Ishikawa (cell line): Measurements from ENCODE around the gene TTC34.

Source experiments
- CEBPB ChIP-seq: IDR thresholded peaks from 2 replicates; pipeline ENCODE4 v1.6.1; 2012
- CREB1 ChIP-seq: IDR thresholded peaks from 2 replicates; pipeline ENCODE4 v1.6.1; 2012; ENCODE audit warnings: low read depth
- EGR1 ChIP-seq: IDR thresholded peaks from 2 replicates; pipeline ENCODE4 v1.6.1; 2012
- EP300 ChIP-seq: IDR thresholded peaks from 2 replicates; pipeline ENCODE4 v1.6.1; 2012; ENCODE audit warnings: borderline replicate concordance
- FOXM1 ChIP-seq: IDR thresholded peaks from 2 replicates; pipeline ENCODE4 v1.6.1; 2012; ENCODE audit warnings: low read depth, borderline replicate concordance
- NFIC ChIP-seq: IDR thresholded peaks from 2 replicates; pipeline ENCODE4 v1.6.1; 2012
- RAD21 ChIP-seq: IDR thresholded peaks from 2 replicates; pipeline ENCODE4 v1.6.1; 2012; ENCODE audit warnings: low read depth
- TAF1 ChIP-seq: IDR thresholded peaks from 2 replicates; pipeline ENCODE4 v1.6.1; 2012; ENCODE audit warnings: low read depth, mild to moderate bottlenecking
- TCF12 ChIP-seq: IDR thresholded peaks from 2 replicates; pipeline ENCODE4 v1.6.1; 2012; ENCODE audit warnings: low read depth
- TEAD4 ChIP-seq: IDR thresholded peaks from 2 replicates; pipeline ENCODE4 v1.6.1; 2012
- YY1 ChIP-seq: IDR thresholded peaks from 2 replicates; pipeline ENCODE4 v1.6.1; 2012; ENCODE audit warnings: low read depth
- ZBTB7A ChIP-seq: IDR thresholded peaks from 2 replicates; pipeline ENCODE4 v1.6.1; 2012; ENCODE audit warnings: low read depth
- TF ChIP-seq, protein P1 (sequence below): IDR thresholded peaks from 2 replicates; pipeline ENCODE4 v1.6.1; 2012
- TF ChIP-seq, protein P2 (sequence below): IDR thresholded peaks from 2 replicates; pipeline ENCODE4 v1.6.1; 2012
- TF ChIP-seq, protein P3 (sequence below): IDR thresholded peaks from 2 replicates; pipeline ENCODE4 v1.6.1; 2012; ENCODE audit warnings: low read depth, mild to moderate bottlenecking

TTC34 gene

DNA sequence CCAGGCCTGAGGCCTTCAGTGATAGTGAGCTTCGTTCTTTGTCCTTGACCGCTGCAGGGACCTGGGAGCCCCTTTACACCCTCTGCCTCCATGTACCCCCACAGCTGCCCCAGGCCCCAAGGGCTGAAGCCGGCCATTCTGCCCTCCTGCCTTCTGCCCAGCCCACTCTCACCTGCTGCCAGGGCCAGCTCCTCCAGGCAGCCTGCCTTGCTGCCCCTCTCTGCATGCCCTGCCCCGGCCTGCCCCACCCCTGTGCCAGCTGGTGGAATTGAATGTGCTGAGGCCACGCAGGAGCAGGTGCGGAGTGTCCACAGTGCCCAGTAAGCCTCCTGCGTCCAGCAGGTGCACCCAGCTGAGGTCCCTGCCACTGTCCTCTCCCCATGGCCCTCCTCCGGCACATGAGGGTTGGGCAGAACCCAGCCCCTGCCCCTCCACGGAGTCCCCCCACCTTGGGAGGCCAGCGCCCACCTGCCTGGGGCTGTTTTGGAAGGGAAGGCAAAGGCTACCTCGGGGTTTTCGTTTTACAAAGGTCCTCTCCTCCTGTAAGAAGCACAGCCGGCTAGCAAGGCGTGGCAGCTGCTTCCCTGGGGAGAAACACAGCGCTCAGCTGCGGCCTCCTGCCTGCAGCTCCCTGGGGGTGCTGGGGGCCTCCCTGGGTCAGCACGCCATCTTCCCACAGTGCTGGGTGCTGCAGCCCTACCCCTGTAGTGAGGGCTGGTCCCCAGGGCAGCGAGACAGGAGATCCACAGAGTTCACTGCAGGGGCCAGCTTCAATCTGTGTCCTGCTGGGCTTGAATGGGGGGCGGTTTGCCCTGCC, 189.7 kb downstream of the TTC34 start:
- TF ChIP-seq TCF12 (0 out of 2 replicates have a peak, but pooled peaks have one; percentile 23), RAD21 (no peak)
- TF ChIP-seq, protein P1, sequence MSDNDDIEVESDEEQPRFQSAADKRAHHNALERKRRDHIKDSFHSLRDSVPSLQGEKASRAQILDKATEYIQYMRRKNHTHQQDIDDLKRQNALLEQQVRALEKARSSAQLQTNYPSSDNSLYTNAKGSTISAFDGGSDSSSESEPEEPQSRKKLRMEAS, result no peak

DNA sequence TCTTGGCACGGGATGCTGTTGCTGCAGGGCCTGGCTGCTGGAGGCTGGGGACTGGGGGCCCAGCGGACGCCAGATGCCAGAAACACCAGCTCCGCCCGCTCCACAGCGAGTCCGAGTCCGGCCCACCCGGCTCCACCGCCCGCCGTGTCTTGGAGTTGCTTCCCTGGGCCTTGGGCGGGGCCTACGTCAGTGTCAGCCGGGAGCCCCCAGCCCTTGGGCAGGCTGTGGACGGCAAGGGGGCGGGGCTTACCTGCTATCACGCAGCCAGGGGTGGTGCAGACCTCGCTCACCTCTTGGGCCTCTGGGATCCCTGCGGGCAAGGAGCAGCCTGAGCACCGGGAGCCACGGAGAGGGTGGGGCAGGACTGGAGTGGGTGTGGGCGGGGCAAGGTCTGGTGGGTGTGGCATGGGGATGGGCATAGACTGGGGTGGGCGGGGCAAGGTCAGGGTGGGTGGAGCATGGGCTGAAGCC, 190.4 kb downstream of the TTC34 start:
- TF ChIP-seq, protein P1, result 0 out of 2 replicates have a peak, but pooled peaks have one; percentile 27
- TF ChIP-seq RAD21, result 0 out of 2 replicates have a peak, but pooled peaks have one; percentile 2
- TF ChIP-seq, protein P2, sequence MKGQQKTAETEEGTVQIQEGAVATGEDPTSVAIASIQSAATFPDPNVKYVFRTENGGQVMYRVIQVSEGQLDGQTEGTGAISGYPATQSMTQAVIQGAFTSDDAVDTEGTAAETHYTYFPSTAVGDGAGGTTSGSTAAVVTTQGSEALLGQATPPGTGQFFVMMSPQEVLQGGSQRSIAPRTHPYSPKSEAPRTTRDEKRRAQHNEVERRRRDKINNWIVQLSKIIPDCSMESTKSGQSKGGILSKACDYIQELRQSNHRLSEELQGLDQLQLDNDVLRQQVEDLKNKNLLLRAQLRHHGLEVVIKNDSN, result no peak

DNA sequence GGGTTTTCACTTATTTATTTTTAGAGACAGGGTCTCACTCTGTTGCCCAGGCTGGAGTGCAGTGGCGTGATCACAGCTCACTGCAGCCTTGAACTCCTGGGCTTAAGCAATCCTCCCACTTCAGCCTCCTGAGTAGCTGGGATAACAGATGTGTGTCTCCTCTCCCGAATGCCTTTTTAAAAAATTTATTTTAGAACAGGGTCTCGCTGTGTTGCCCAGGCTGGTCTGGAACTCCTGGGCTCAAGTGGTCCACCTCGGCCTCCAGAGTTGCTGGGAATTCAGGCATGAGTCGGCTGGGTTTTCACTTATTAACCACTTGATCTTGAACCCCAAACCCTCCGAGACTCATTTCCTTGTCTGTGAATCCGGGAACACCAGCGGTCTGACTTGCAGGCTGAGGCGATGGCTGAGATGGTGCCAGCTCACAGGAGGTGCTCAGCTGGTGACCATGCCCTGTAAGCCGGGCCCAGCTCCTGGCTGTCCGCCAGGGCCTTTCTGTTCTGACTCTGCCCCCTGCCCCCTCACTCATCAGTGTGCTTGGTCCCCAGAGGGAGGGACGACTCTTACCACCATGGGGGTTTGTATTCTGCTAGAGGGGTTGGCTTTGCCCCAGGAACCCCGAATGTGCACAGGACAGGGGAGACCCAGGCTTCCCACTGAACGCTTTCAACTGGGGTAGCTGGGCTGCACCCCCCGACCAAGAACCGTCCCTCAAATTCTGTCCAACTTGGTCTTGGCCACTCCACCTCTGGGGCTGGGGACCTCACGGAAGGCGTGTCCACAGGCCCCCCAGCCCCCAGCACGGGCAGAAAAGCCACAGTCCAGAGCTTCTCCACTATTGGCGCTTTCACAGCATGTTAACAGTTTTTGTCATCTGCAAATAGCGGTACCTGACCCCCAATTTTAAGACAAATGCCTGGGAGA, 191.2 kb downstream of the TTC34 start:
- TF ChIP-seq TAF1 (no peak), CREB1 (no peak), ZBTB7A (peak; percentile 43; the same call in 1 of the 2 replicates), FOXM1 (no peak), CEBPB (no peak), NFIC (peak; percentile 42; the same call in 1 of the 2 replicates)
- TF ChIP-seq, protein P2, result no peak
- TF ChIP-seq, protein P1, result no peak
- TF ChIP-seq, protein P3, sequence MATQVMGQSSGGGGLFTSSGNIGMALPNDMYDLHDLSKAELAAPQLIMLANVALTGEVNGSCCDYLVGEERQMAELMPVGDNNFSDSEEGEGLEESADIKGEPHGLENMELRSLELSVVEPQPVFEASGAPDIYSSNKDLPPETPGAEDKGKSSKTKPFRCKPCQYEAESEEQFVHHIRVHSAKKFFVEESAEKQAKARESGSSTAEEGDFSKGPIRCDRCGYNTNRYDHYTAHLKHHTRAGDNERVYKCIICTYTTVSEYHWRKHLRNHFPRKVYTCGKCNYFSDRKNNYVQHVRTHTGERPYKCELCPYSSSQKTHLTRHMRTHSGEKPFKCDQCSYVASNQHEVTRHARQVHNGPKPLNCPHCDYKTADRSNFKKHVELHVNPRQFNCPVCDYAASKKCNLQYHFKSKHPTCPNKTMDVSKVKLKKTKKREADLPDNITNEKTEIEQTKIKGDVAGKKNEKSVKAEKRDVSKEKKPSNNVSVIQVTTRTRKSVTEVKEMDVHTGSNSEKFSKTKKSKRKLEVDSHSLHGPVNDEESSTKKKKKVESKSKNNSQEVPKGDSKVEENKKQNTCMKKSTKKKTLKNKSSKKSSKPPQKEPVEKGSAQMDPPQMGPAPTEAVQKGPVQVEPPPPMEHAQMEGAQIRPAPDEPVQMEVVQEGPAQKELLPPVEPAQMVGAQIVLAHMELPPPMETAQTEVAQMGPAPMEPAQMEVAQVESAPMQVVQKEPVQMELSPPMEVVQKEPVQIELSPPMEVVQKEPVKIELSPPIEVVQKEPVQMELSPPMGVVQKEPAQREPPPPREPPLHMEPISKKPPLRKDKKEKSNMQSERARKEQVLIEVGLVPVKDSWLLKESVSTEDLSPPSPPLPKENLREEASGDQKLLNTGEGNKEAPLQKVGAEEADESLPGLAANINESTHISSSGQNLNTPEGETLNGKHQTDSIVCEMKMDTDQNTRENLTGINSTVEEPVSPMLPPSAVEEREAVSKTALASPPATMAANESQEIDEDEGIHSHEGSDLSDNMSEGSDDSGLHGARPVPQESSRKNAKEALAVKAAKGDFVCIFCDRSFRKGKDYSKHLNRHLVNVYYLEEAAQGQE, result no peak

DNA sequence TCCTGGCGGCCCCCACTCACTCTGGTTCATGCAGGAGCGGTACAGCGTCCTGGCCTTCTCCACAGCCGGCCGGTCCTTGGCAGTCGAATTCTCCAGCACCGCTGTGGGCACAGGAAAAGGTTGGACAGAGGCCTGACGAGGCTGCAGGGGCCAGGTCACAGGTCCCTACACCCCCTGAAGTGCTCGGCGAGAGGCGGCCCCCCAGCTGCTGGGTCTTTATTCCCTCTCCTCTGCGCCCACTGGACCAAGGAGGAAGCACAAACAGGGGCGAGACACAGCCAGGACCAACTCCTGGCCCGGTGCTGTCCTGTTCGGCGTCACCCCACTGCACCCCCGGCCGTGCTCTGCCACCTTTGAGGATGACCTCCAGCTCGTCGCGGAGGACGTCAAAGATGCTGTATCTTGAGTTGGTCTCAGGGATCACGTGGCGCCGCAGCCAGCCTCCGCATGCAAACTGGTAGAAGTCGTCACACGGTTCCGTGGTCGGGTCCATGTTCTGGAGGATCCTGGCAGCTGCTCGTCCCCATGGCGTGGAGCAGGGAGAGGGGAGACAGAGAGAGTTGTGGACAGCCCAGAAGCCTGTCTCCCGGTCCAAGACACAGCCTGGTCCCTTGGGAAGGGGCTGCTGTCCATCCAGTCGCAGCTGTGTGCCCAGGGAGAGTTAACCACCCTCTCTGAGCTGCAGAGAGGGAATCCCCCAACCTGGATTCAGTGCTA, 192.0 kb downstream of the TTC34 start:
- TF ChIP-seq, protein P1, result no peak
- no peak for TF ChIP-seq RAD21

DNA sequence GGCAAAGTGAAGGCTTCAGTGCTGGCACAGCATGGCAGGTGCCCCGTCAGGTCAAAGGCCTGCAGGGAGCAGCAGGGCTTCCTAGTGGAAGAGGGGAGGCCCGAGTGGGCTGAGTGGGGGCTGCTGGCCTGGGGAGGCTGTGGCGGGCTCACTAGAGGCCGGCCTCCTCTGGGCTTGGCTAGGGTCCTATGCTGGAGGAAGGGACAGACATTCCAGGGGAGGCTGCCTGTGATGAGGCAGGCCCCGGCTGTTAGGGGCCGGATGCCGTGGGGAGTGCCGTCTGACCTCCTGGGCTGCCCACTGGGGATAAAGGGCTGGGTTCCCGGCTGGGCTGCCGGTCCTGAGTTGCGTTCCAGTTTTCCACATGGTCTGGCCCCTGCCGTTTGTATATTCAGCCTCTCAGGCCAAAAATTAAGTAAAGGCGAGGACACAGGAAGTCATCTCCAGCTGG, 193.8 kb downstream of the TTC34 start:
- TF ChIP-seq ZBTB7A, result no peak
- no peak for TF ChIP-seq NFIC
- TF ChIP-seq, protein P3, result no peak
- TF ChIP-seq YY1, result no peak
- no peak for TF ChIP-seq RAD21
- TF ChIP-seq TAF1, result no peak
- TF ChIP-seq TCF12, result no peak
- TF ChIP-seq EP300, result no peak
- TF ChIP-seq CEBPB, result no peak
- TF ChIP-seq, protein P1, result no peak
- TF ChIP-seq FOXM1, result no peak
- no peak for TF ChIP-seq CREB1
- TF ChIP-seq, protein P2, result no peak
- TF ChIP-seq TEAD4, result no peak
- TF ChIP-seq EGR1, result no peak
